Daoy (cell line): ENCODE data around the gene ATP2A2. TPM values are rescaled to one million over a fixed set of nuclear protein-coding genes. Genes with fewer than 3 reads are reported as not detected.
"Not testable (repeated sequence)": the region's sequence is repeated elsewhere in the genome, so short reads cannot be mapped to it uniquely, and the experiment has no call there.

ENCODE experiments used
- DNase-seq: peaks from one replicate; pipeline ENCODE4 v3.0.0-alpha.2; 2015; ENCODE audit warnings: low read depth
- total RNA-seq: library from RNA; depleted of rRNA; stranded (reverse); fragments of >200 nt; shearing (Covaris generic); gene quantifications from 2 replicates; pipeline ENCODE4 v1.2.3, GENCODE V29; 2014; rRNA removed

Gene ATP2A2
- total RNA-seq, 1 experiment from 2014 or later, result 106 TPM

DNA sequence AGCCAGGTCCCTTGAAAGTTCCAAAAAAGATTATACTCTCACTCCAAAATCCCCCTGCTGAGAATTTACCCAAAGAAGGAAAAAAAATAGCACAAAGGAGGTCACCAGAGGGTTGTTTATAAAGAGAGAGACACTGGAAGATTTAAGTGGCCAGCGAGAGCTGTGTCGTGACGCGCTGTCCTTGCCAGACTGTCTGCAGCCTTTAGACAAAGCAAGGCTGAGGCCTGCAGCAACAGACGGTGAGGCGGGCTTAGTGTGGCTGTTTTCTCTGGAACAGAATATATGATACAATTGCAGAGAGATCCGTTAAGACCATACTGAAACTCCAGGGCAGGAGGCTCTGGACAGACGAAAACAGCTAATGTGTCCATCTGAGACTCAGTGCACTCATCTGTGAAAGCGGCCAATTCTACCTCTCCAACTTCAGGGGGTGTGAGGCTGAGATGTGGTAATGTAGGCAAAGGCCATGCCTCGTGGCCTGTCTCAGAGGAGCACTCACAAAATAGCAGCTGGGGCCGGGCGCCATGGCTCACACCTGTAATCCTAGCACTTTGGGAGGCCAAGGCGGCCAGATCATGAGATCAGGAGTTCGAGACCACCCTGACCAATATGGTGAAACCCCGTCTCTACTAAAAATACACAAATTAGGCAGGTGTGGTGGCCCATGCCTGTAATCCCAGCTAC lies 86.3 kb downstream of the ATP2A2 start:
- DNase-seq, result no peak

DNA sequence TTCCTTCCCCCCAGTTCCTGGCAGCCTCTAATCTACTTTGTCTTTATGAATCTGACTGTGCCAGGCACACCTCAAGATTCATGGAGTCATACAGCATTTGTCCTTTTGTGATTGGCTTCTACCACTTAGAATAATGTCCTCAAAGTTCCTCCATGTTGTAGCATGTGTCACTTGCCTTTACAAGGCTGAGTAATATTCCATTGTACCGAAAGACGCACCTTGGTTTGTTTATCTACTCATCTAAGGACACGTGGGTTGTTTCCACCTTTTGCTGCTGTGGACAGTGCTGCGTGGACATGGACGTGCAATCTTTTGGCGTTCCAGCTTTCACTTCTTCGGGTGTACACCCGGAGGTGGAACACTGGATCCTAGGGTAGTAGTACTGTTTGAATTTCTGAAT lies 88.9 kb downstream of the ATP2A2 start:
- DNase-seq, result no peak

DNA sequence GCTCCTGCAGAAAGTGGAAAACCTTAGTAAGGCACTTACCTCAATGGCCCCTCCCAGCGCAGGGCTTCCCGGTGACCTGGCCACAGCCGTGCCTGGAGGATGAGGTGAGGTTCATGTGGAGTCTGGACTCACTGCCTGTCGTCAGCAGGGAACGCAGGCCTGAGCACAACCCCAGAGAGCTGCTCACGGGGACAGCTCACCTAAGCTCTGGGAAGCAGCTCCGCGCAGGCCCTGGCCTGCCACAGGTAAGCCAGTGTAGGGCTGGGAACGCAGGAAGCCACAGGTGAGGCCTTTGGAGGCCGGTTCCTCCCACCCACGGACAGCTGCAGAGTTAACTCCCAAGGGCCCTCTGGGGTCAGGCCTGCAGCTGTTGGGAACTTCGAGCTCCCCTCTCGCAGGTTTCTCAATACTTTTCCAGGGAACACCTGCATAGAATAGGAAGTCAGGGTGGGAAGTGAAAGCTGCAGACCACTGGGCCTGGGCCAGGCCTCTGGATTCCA lies 89.7 kb downstream of the ATP2A2 start:
- no peak for DNase-seq

DNA sequence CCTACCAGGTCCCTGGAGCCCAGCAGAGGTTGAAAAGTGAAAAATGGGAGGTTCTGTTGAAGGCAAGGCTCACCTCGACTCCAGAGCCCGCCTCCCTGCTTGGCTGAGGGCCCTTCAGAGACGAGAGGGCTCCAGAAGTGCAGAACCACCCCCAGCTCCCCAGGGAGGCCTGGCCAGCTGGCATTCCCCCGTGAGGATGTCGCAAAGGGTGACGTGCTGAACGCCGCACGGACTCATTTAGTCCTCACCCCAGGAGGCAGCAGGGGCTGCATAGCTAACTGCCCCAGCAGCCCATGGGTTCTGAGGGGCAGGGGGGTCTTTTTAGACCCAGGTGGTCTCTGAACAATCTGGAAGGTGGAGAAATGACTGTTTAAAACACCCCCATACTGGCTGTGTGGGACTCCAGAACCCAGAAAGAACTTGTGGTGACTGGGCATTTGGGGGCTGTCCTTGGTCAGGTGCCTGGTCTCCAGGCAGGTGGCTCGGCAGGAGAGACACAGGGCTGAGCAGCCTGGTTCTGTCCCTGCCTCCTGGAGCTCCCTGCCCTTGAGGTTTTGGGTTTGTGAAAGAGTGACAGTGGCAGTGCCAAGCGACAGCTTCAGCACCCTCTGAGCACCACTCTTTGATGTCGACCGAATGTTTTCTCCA lies 90.5 kb downstream of the ATP2A2 start:
- DNase-seq, result no peak

DNA sequence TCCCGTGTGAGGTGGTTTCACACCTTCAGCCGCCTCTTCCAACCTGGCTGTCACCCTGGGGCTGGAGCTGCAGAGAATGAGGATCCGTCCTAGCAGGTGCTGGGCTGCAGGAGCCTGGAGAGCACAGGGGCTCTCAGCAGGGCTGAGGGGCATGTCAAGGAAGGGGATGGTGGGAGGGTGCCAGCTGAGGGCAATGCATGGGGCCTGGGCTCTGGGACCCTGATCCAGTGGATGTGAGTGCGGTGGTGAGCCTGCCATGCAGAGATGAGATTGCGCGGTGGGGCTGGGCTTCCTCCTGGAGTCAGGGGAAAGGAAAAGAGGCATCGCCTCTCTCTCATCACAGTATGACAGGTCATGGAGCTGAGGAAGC lies 91.0 kb downstream of the ATP2A2 start:
- DNase-seq, result no peak

DNA sequence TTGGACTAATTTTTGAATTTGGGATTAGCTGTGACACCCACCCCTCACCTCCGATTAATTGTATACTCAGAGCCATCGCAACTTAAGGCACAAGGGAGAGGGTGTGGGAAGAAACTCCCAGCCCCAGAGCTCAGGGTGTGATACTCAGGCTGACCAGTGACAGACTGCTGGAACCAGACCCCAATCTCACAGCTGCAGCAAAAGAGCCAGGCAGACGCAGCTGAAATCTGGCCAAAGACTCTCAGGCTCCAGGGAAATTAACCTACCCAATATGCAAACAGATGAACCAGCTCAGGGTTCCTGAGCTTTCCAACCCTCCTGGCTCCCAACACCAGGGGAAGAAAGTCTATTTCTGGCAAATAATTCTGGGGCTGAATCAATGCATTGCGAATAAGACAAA lies 92.0 kb downstream of the ATP2A2 start:
- DNase-seq, result no peak

DNA sequence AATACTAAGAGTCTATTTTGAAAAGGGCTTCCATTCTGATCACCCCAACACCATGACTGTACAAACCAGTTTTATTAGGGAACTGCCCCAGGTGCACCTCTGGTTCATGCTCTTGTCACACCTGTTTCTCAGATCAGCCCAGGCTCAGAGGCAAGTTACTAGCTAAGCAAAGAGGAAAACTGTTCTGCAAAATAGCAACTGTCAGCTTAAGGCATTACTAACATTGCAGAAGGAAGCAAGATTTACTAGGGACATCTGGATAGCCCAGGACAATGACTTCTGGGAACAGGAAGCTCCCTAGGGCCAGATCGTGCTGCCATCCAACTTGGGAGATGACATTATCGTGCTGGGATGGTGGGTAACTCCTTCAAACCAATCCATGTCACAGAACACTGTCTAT lies 92.4 kb downstream of the ATP2A2 start:
- DNase-seq, result no peak

DNA sequence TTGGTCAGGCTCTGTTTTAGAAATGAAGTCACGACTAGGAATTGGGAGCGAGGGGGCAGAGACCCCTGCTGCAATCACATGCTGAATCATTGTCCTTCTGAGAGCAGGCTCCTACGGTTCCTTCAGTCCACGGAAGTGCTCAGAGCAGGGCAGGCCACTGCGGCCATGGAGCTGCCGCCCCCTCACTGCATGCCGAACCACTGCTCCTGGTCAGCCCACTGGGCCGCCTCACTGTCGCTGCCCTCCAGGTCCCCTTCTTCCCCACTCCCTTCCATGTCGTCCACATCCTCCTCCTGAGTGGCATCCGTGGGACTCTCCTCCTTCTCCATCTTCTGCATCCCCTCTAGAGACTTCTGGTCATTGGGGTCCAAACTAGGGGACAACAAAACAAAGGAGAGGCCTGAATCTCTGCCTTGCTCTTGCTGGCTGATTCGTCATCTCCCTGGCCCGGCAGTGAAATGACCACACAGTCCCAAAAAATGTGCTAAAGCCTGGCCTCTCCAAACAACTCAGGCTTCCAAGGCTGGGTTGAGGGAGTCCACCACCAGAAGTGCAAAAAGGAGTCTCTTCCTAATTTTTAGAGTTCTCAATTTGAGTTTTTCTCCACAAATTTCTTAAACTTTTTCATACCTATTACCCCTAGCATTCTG lies 93.0 kb downstream of the ATP2A2 start:
- DNase-seq, result no peak

DNA sequence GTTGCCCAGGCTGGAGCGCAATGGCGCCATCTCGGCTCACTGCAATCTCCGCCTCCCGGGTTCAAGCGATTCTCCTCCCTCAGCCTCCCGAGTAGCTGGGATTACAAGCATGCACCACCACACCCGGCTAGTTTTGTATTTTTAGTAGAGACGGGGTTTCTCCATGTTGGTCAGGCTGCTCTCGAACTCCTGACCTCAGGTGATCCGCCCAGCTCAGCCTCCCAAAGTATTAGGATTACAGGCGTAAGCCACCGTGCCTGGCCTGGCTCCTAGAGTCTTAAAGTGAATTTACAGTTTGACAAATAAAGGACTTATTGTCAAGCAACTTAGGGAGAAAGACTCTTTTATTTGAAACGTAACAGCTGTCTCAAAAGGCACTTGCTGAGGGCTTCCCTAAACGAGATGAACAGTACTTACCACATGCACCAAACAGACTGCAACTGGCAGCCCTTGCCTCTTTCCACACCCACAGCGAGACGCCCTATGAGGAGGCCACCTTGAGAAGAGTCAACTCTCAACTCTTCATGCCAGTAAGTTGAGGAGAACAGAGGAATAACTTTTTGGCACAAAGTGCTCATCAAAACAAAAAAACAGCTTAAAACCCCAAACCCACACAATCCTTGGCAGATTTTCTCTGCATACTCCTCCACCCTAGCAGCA lies 97.2 kb downstream of the ATP2A2 start:
- not testable (repeated sequence) for DNase-seq

DNA sequence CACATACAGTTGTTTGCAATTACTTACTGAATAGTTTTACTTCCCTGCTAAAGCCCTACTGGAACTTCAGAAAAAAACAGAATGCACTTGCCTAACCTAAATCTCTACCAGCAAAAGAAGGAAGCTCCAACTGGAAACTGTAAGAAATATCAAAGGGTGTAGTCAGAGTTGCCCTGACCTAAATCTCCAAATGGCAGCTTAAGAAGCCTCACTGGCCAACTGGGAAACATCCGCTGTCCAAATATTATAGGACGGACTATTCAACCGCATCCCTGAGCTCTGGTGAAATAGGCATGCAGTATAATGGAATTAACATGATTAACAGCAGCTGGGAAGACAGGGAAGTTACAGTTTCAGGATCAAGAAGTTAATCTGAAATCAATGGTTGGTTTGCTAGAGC lies 98.2 kb downstream of the ATP2A2 start:
- no peak for DNase-seq

DNA sequence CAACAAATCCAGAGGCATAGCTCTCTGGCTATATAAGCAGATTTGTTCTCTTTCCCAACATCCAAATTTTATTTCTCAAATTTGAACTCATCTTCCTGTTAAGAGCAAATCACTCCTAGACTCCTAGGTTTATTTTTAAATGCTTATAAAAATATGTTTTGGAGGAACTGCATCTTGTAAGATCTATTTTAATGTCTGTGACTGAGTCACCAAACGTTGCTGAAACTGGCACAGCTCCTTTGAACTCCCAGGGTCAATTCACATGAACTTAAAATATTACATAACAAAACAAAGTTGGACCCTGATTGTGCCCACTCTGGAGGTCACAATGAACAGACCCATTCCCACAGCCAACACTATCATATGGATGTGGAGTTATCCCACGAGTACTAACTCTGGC lies 98.6 kb downstream of the ATP2A2 start:
- DNase-seq, result no peak

DNA sequence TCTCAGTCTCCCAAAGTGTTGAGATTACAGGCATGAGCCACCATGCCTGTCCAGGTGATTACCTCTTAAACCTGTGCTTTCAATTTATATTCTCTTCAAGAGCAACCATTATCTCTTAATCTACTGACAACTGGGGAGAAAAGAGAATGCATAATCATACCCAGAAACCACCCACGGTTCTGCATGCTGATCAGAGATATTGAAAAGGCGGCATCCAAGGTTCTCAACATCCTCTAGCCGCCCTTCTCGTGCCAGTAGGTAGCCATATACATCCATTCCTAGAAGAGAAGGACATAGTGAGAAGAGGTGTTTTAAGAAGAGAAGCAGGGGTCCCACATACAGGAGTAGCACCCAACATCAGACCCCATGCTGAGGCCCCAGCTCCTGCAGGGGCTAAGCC lies 101.6 kb downstream of the ATP2A2 start:
- DNase-seq, result no peak

Other genes with a start within 250 kb of the ATP2A2 start
- gene C12orf76, start 232.7 kb upstream of the ATP2A2 start, total RNA-seq, result 6.1 and 21.3 TPM in 2 replicates
- gene IFT81, start 156.9 kb upstream of the ATP2A2 start, total RNA-seq, result 8.9 and 12.2 TPM in 2 replicates
- 50.7 and 56.6 TPM in 2 replicates for gene ANAPC7, start 122.5 kb downstream of the ATP2A2 start, total RNA-seq
- 604 and 639 TPM in 2 replicates for gene ARPC3, start 169.1 kb downstream of the ATP2A2 start, total RNA-seq
- gene GPN3, start 187.0 kb downstream of the ATP2A2 start, total RNA-seq, result 66.5 and 76.4 TPM in 2 replicates
- gene FAM216A, start 187.6 kb downstream of the ATP2A2 start, total RNA-seq, result 32.5 and 33.8 TPM in 2 replicates
- gene VPS29, start 220.9 kb downstream of the ATP2A2 start, total RNA-seq, result 71.2 and 93.4 TPM in 2 replicates
- gene RAD9B, start 221.1 kb downstream of the ATP2A2 start, total RNA-seq, result 0.40 and 1.1 TPM in 2 replicates